HEK293 (cell line): Measurements from ENCODE around the gene KIAA1328.

Source experiments
- CTCF ChIA-PET: fragments of 350-600 bp; formaldehyde crosslinking; extraction: SDS; loops from one replicate; lab custom pipeline; 2021; ENCODE audit warnings: antibody characterized with exemption; lab: Yijun Ruan, JAX
- POLR2A ChIA-PET: fragments of 300-600 bp; formaldehyde crosslinking; extraction: SDS; loops from one replicate; lab custom pipeline; 2020; ENCODE audit warnings: antibody characterized with exemption, inconsistent platforms; lab: Yijun Ruan, JAX
- H3K27ac ChIP-seq: fragments of 200-500 bp; sonication (Bioruptor generic); 2 replicates; pipeline ENCODE4 v1.5.1; 2014; ENCODE audit warnings: low read depth, low read length, control low read depth, inconsistent platforms; ENCODE audit errors: extremely low read depth
- H3K36me3 ChIP-seq, 2 experiments: fragments of 200-500 bp in 1 of 2; sonication (Bioruptor generic) in 1 of 2; 1 replicate in 1 of 2; 2 replicates in 1 of 2; pipeline ENCODE4 v1.5.1; 2014 to 2017; ENCODE audit warnings: inconsistent platforms in 2 of 2, low read length in 2 of 2; ENCODE audit not compliant: control insufficient read depth in 2 of 2, insufficient read depth in 1 of 2
- H3K4me1 ChIP-seq: fragments of 200-500 bp; sonication (Bioruptor generic); 2 replicates; pipeline ENCODE4 v1.5.1; 2014; ENCODE audit warnings: mild to moderate bottlenecking, low read length, inconsistent platforms; ENCODE audit not compliant: control insufficient read depth, insufficient read depth
- H3K4me3 ChIP-seq: 2 replicates; pipeline ENCODE4 v1.5.1; 2011; ENCODE audit warnings: low read depth, mild to moderate bottlenecking, control low read depth, low read length, moderate library complexity
- H3K9me3 ChIP-seq: fragments of 200-500 bp; sonication (Bioruptor generic); 2 replicates; pipeline ENCODE4 v1.5.1; 2014; ENCODE audit warnings: low read depth, low read length, inconsistent platforms; ENCODE audit not compliant: control insufficient read depth, insufficient read depth
- EGR2 ChIP-seq: fragments of 450-650 bp; formaldehyde crosslinking; IDR thresholded peaks from 2 replicates; pipeline ENCODE4 v1.5.1; 2016; ENCODE audit warnings: low read depth, missing biosample characterization, missing genetic modification characterization
- GFI1B ChIP-seq: fragments of 450-650 bp; formaldehyde crosslinking; IDR thresholded peaks from 2 replicates; pipeline ENCODE4 v1.5.1; 2016; ENCODE audit warnings: missing biosample characterization, missing genetic modification characterization
- MYNN ChIP-seq: fragments of 450-650 bp; formaldehyde crosslinking; IDR thresholded peaks from 2 replicates; pipeline ENCODE4 v1.5.1; 2016; ENCODE audit warnings: missing biosample characterization, missing genetic modification characterization, borderline replicate concordance
- MZF1 ChIP-seq: fragments of 450-650 bp; formaldehyde crosslinking; IDR thresholded peaks from 2 replicates; pipeline ENCODE4 v1.5.1; 2017; ENCODE audit warnings: missing biosample characterization, missing genetic modification characterization, borderline replicate concordance
- SP3 ChIP-seq: fragments of 450-650 bp; formaldehyde crosslinking; IDR thresholded peaks from 2 replicates; pipeline ENCODE4 v1.5.1; 2016; ENCODE audit warnings: missing biosample characterization, missing genetic modification characterization
- ZIC2 ChIP-seq: fragments of 450-650 bp; formaldehyde crosslinking; IDR thresholded peaks from 2 replicates; pipeline ENCODE4 v1.5.1; 2016; ENCODE audit warnings: missing biosample characterization, missing genetic modification characterization
- ZNF175 ChIP-seq: fragments of 450-650 bp; formaldehyde crosslinking; IDR thresholded peaks from 2 replicates; pipeline ENCODE4 v1.5.1; 2016; ENCODE audit warnings: missing biosample characterization, missing genetic modification characterization
- ZNF184 ChIP-seq: fragments of 450-650 bp; IDR thresholded peaks from 2 replicates; pipeline ENCODE4 v1.5.1; 2018; ENCODE audit warnings: missing biosample characterization, mild to moderate bottlenecking, missing genetic modification characterization
- ZNF266 ChIP-seq: fragments of 450-650 bp; formaldehyde crosslinking; IDR thresholded peaks from 2 replicates; pipeline ENCODE4 v1.5.1; 2016; ENCODE audit warnings: missing biosample characterization, missing genetic modification characterization, low read depth
- ZNF324 ChIP-seq: fragments of 450-650 bp; formaldehyde crosslinking; IDR thresholded peaks from 2 replicates; pipeline ENCODE4 v1.5.1; 2016; ENCODE audit warnings: missing biosample characterization, missing genetic modification characterization
- ZNF341 ChIP-seq: fragments of 450-650 bp; formaldehyde crosslinking; IDR thresholded peaks from 2 replicates; pipeline ENCODE4; 2016; ENCODE audit warnings: low read depth, missing biosample characterization, missing genetic modification characterization
- ZNF354C ChIP-seq: fragments of 450-650 bp; formaldehyde crosslinking; IDR thresholded peaks from 2 replicates; pipeline ENCODE4 v1.5.1; 2016; ENCODE audit warnings: missing biosample characterization, missing genetic modification characterization, low read depth, borderline replicate concordance
- ZNF510 ChIP-seq: fragments of 450-650 bp; formaldehyde crosslinking; IDR thresholded peaks from 2 replicates; pipeline ENCODE4 v1.5.1; 2018; ENCODE audit warnings: mild to moderate bottlenecking, missing genetic modification characterization, missing biosample characterization; ENCODE audit not compliant: insufficient replicate concordance
- ZNF624 ChIP-seq: fragments of 450-650 bp; formaldehyde crosslinking; IDR thresholded peaks from 2 replicates; pipeline ENCODE4 v1.5.1; 2017; ENCODE audit warnings: missing biosample characterization, missing genetic modification characterization
- ZNF707 ChIP-seq: fragments of 450-650 bp; formaldehyde crosslinking; IDR thresholded peaks from 2 replicates; pipeline ENCODE4 v1.5.1; 2016; ENCODE audit warnings: missing biosample characterization, missing genetic modification characterization
- TF ChIP-seq, protein P1 (sequence below): fragments of 450-650 bp; formaldehyde crosslinking; IDR thresholded peaks from 2 replicates; pipeline ENCODE4 v1.5.1; 2016; ENCODE audit warnings: missing biosample characterization, missing genetic modification characterization
- TF ChIP-seq, protein P2 (sequence below): fragments of 450-650 bp; formaldehyde crosslinking; optimal IDR thresholded peaks from 2 replicates; pipeline ENCODE3; 2016; ENCODE audit warnings: missing biosample characterization, mild to moderate bottlenecking, missing genetic modification characterization
- TF ChIP-seq, protein P3 (sequence below): fragments of 450-650 bp; formaldehyde crosslinking; IDR thresholded peaks from 2 replicates; pipeline ENCODE4 v1.5.1; 2016; ENCODE audit warnings: missing biosample characterization, missing genetic modification characterization
- TF ChIP-seq, protein P4 (sequence below): fragments of 450-650 bp; formaldehyde crosslinking; IDR thresholded peaks from 2 replicates; pipeline ENCODE4 v1.5.1; 2016; ENCODE audit warnings: missing biosample characterization, missing genetic modification characterization
- TF ChIP-seq, protein P5 (sequence below): fragments of 450-650 bp; formaldehyde crosslinking; IDR thresholded peaks from 2 replicates; pipeline ENCODE4; 2016; ENCODE audit warnings: missing biosample characterization, missing genetic modification characterization
- TF ChIP-seq, protein P6 (sequence below): fragments of 450-650 bp; formaldehyde crosslinking; IDR thresholded peaks from 2 replicates; pipeline ENCODE4 v1.5.1; 2016; ENCODE audit warnings: missing biosample characterization, missing genetic modification characterization

The KIAA1328 gene

DNA sequence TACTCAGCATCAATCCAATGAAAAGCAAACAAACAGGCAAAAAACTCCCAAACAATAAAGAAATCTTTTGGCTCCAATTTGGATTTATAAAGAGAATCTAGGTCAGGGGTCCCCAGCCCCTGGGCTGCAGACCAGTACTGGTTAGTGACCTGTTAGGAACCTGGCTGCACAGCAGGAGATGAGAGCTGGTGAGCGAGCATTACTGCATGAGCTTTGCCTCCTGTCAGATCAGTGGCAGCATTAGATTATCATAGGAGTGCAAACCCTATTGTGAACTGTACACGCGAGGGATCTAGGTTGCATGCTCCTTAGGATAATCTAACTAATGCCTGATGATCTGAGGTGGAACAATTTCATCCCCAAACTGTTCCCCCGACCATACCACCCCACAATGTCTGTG is 102.2 kb downstream of the KIAA1328 start:
- Histone ChIP-seq H3K27ac (no peak overlapping the region), H3K36me3 (no peaks in the 10 kb centered on the region), H3K9me3 (no peaks in the 10 kb centered on the region), H3K4me1 (no peaks in the 10 kb centered on the region), H3K4me3 (no peak overlapping the region)
- POLR2A ChIA-PET, result no interaction called here
- CTCF ChIA-PET, result interaction anchor here (0.6 to 3.1 kb wide), 2 partner anchors 11 to 231 kb away, joined by 3 to 13 read pairs; no protein-coding TSS in a partner anchor
- no peak for TF ChIP-seq ZNF184 (tag by site-specific recombination)
- TF ChIP-seq ZNF324 (tag by site-specific recombination), result no peak
- no peak for TF ChIP-seq SP3 (tag by site-specific recombination)

DNA sequence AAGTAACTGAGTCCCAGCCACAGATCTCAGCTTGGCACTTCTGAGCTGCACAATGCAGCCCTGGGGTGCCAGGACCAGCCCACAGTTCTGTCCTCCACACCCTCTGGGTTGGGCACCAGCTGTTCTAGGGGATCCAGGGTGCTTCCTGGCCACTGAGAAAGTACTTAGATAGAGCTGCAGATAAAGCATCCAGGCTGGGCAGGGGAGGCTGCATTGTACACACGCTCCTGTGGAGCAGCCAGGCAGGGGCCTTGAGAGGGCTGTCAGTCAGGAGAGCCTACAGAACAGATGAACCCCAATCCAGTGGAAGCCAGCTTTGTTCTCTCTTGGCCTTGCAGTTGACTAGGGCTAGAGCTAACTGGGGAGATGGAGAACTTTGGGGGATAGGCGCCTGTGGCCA is 104.6 kb downstream of the KIAA1328 start:
- Histone ChIP-seq H3K27ac (no peak overlapping the region), H3K36me3 (no peaks in the 10 kb centered on the region), H3K4me3 (no peak overlapping the region)
- POLR2A ChIA-PET, result no interaction called here
- TF ChIP-seq ZIC2 (tag by site-specific recombination) (peak; percentile 45; the same call in 1 of the 2 replicates), ZNF354C (no peak)
- TF ChIP-seq, protein P1, sequence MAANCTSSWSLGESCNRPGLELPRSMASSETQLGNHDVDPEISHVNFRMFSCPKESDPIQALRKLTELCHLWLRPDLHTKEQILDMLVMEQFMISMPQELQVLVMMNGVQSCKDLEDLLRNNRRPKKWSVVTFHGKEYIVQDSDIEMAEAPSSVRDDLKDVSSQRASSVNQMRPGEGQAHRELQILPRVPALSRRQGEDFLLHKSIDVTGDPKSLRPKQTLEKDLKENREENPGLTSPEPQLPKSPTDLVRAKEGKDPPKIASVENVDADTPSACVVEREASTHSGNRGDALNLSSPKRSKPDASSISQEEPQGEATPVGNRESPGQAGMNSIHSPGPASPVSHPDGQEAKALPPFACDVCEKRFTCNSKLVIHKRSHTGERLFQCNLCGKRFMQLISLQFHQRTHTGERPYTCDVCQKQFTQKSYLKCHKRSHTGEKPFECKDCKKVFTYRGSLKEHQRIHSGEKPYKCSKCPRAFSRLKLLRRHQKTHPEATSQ (tag by site-specific recombination), result no peak
- TF ChIP-seq, all 188 proteins: peak for 1
- CTCF ChIA-PET, result interaction anchor here (0.6 kb wide), 1 partner anchor 76 kb away, joined by 4 read pairs; no protein-coding TSS in a partner anchor
- H3K9me3 ChIP-seq, result no peaks in the 10 kb centered on the region
- H3K4me1 ChIP-seq, result no peaks in the 10 kb centered on the region

DNA sequence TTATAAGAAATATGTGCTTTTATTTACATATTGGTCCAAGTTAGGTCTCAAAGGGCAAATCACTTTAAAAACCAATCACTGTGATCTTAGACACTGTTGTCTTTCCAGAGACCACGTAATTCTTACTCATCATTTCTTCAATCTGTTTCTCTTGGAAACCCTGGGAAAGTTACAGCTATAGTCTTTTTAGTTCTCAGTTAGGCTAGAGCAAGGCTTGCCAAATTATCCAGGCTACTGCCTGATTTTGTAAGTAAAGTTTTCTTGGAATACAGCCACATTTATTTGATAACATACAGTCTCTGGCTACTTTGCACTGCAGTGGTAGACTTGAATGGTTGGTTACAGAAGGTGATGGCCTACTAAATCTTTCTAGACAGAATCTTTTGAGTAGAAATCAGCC is 106.0 kb downstream of the KIAA1328 start:
- Histone ChIP-seq H3K9me3 (no peaks in the 10 kb centered on the region), H3K36me3 (no peaks in the 10 kb centered on the region), H3K27ac (no peak overlapping the region), H3K4me1 (no peaks in the 10 kb centered on the region), H3K4me3 (no peak overlapping the region)
- ChIA-PET POLR2A (no interaction called here), CTCF (interaction anchor here (0.7 kb wide), 2 partner anchors 17 to 38 kb away, joined by 3 to 4 read pairs; no protein-coding TSS in a partner anchor)
- TF ChIP-seq, protein P2, sequence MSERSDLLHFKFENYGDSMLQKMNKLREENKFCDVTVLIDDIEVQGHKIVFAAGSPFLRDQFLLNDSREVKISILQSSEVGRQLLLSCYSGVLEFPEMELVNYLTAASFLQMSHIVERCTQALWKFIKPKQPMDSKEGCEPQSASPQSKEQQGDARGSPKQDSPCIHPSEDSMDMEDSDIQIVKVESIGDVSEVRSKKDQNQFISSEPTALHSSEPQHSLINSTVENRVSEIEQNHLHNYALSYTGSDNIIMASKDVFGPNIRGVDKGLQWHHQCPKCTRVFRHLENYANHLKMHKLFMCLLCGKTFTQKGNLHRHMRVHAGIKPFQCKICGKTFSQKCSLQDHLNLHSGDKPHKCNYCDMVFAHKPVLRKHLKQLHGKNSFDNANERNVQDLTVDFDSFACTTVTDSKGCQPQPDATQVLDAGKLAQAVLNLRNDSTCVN, result no peak
- no peak for TF ChIP-seq ZNF510 (tag by site-specific recombination)
- TF ChIP-seq ZNF175 (tag by site-specific recombination), result no peak
- TF ChIP-seq ZNF266, result no peak
- TF ChIP-seq, protein P3, sequence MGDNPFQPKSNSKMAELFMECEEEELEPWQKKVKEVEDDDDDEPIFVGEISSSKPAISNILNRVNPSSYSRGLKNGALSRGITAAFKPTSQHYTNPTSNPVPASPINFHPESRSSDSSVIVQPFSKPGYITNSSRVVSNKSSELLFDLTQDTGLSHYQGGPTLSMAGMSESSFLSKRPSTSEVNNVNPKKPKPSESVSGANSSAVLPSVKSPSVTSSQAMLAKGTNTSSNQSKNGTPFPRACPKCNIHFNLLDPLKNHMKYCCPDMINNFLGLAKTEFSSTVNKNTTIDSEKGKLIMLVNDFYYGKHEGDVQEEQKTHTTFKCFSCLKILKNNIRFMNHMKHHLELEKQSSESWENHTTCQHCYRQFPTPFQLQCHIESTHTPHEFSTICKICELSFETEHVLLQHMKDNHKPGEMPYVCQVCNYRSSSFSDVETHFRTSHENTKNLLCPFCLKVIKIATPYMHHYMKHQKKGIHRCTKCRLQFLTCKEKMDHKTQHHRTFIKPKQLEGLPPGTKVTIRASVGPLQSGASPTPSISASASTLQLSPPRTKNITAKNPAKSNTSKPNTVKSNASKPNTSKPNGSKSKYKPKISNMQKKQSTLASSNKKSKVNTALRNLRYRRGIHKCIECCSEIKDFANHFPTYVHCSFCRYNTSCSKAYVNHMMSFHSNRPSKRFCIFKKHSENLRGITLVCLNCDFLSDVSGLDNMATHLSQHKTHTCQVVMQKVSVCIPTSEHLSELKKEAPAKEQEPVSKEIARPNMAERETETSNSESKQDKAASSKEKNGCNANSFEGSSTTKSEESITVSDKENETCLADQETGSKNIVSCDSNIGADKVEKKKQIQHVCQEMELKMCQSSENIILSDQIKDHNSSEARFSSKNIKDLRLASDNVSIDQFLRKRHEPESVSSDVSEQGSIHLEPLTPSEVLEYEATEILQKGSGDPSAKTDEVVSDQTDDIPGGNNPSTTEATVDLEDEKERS (tag by site-specific recombination), result no peak
- TF ChIP-seq ZNF624 (tag by site-specific recombination), result no peak
- TF ChIP-seq ZNF341, result no peak
- TF ChIP-seq ZNF707 (tag by site-specific recombination), result no peak
- TF ChIP-seq GFI1B (tag by site-specific recombination), result no peak
- TF ChIP-seq MYNN (tag by site-specific recombination), result no peak
- TF ChIP-seq EGR2 (tag by site-specific recombination), result no peak
- TF ChIP-seq, protein P4, sequence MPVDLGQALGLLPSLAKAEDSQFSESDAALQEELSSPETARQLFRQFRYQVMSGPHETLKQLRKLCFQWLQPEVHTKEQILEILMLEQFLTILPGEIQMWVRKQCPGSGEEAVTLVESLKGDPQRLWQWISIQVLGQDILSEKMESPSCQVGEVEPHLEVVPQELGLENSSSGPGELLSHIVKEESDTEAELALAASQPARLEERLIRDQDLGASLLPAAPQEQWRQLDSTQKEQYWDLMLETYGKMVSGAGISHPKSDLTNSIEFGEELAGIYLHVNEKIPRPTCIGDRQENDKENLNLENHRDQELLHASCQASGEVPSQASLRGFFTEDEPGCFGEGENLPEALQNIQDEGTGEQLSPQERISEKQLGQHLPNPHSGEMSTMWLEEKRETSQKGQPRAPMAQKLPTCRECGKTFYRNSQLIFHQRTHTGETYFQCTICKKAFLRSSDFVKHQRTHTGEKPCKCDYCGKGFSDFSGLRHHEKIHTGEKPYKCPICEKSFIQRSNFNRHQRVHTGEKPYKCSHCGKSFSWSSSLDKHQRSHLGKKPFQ (tag by site-specific recombination), result no peak
- TF ChIP-seq, protein P5, sequence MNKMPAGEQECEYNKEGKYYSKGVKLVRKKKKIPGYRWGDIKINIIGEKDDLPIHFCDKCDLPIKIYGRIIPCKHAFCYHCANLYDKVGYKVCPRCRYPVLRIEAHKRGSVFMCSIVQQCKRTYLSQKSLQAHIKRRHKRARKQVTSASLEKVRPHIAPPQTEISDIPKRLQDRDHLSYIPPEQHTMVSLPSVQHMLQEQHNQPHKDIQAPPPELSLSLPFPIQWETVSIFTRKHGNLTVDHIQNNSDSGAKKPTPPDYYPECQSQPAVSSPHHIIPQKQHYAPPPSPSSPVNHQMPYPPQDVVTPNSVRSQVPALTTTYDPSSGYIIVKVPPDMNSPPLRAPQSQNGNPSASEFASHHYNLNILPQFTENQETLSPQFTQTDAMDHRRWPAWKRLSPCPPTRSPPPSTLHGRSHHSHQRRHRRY, result no peak
- TF ChIP-seq MZF1 (tag by site-specific recombination), result no peak
- TF ChIP-seq, protein P6, sequence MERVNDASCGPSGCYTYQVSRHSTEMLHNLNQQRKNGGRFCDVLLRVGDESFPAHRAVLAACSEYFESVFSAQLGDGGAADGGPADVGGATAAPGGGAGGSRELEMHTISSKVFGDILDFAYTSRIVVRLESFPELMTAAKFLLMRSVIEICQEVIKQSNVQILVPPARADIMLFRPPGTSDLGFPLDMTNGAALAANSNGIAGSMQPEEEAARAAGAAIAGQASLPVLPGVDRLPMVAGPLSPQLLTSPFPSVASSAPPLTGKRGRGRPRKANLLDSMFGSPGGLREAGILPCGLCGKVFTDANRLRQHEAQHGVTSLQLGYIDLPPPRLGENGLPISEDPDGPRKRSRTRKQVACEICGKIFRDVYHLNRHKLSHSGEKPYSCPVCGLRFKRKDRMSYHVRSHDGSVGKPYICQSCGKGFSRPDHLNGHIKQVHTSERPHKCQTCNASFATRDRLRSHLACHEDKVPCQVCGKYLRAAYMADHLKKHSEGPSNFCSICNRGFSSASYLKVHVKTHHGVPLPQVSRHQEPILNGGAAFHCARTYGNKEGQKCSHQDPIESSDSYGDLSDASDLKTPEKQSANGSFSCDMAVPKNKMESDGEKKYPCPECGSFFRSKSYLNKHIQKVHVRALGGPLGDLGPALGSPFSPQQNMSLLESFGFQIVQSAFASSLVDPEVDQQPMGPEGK, result no peak
